ENCODE measurements around the gene NLK.
"Not testable (repeated sequence)": the region's sequence is repeated elsewhere in the genome, so short reads cannot be mapped to it uniquely, and the experiment has no call there.

Gene NLK

GRCh38 chr17:28180449-28180848, 138.0 kb downstream of the NLK start:
- Histone ChIP-seq H3K27me3 (ENCODE audit: control insufficient read depth in 2 of 2, insufficient read depth in 2 of 2, low read length in 2 of 2) (no peaks in the 10 kb centered on the region), H3K36me3 (ENCODE audit: control insufficient read depth in 2 of 2, insufficient read depth in 2 of 2, low read length in 2 of 2) (peaks cover 0 to 3% of the 10 kb centered on the region in 2 donors), H3K4me1 (ENCODE audit: control insufficient read depth in 2 of 2, insufficient read depth in 2 of 2, low read length in 2 of 2) (no peaks in the 10 kb centered on the region), H3K4me3 (ENCODE audit: low read length in 2 of 2) (no peak overlapping the region), H3K27ac (ENCODE audit: low read depth in 2 of 2, low read length in 2 of 2) (no peak overlapping the region), H3K9ac (ENCODE audit: low read depth in 1 of 2, low read length in 2 of 2) (no peak overlapping the region), H3K9me3 (ENCODE audit: control insufficient read depth in 2 of 2, low read length in 2 of 2) (no peaks in the 10 kb centered on the region)

GRCh38 chr17:28181568-28181967, 139.1 kb downstream of the NLK start:
- Histone ChIP-seq H3K27me3 (ENCODE audit: control insufficient read depth in 2 of 2, insufficient read depth in 2 of 2, low read length in 2 of 2) (no peaks in the 10 kb centered on the region), H3K27ac (ENCODE audit: low read depth in 2 of 2, low read length in 2 of 2) (no peak overlapping the region), H3K4me1 (ENCODE audit: control insufficient read depth in 2 of 2, insufficient read depth in 2 of 2, low read length in 2 of 2) (no peaks in the 10 kb centered on the region), H3K9ac (ENCODE audit: low read depth in 1 of 2, low read length in 2 of 2) (no peak overlapping the region), H3K36me3 (ENCODE audit: control insufficient read depth in 2 of 2, insufficient read depth in 2 of 2, low read length in 2 of 2) (peaks cover 0 to 12% of the 10 kb centered on the region in 2 donors), H3K9me3 (ENCODE audit: control insufficient read depth in 2 of 2, low read length in 2 of 2) (no peaks in the 10 kb centered on the region), H3K4me3 (ENCODE audit: low read length in 2 of 2) (no peak overlapping the region)

- H3K4me1 ChIP-seq (ENCODE audit: control insufficient read depth in 2 of 2, insufficient read depth in 2 of 2, low read length in 2 of 2): no peaks in the 10 kb centered on the region
- H3K9me3 ChIP-seq (ENCODE audit: control insufficient read depth in 2 of 2, low read length in 2 of 2): no peaks in the 10 kb centered on the region
- no peaks in the 10 kb centered on the region for H3K27me3 ChIP-seq (ENCODE audit: control insufficient read depth in 2 of 2, insufficient read depth in 2 of 2, low read length in 2 of 2)
- H3K27ac ChIP-seq (ENCODE audit: low read depth in 2 of 2, low read length in 2 of 2): no peak overlapping the region
- no peak overlapping the region for H3K4me3 ChIP-seq (ENCODE audit: low read length in 2 of 2)
- H3K36me3 ChIP-seq (ENCODE audit: control insufficient read depth in 2 of 2, insufficient read depth in 2 of 2, low read length in 2 of 2): peaks cover 0 to 14% of the 10 kb centered on the region in 2 donors
- H3K9ac ChIP-seq (ENCODE audit: low read depth in 1 of 2, low read length in 2 of 2): no peak overlapping the region
These were observed 140.1 kb downstream of the NLK start for GRCh38 chr17:28182559-28182958.

GRCh38 chr17:28185658-28186057, 143.2 kb downstream of the NLK start:
- no peaks in the 10 kb centered on the region for H3K9me3 ChIP-seq (ENCODE audit: control insufficient read depth in 2 of 2, low read length in 2 of 2)
- no peak overlapping the region for H3K4me3 ChIP-seq (ENCODE audit: low read length in 2 of 2)
- H3K9ac ChIP-seq (ENCODE audit: low read depth in 1 of 2, low read length in 2 of 2): no peak overlapping the region
- no peaks in the 10 kb centered on the region for H3K4me1 ChIP-seq (ENCODE audit: control insufficient read depth in 2 of 2, insufficient read depth in 2 of 2, low read length in 2 of 2)
- peaks cover 0 to 14% of the 10 kb centered on the region in 2 donors for H3K36me3 ChIP-seq (ENCODE audit: control insufficient read depth in 2 of 2, insufficient read depth in 2 of 2, low read length in 2 of 2)
- no peaks in the 10 kb centered on the region for H3K27me3 ChIP-seq (ENCODE audit: control insufficient read depth in 2 of 2, insufficient read depth in 2 of 2, low read length in 2 of 2)
- H3K27ac ChIP-seq (ENCODE audit: low read depth in 2 of 2, low read length in 2 of 2): no peak overlapping the region

GRCh38 chr17:28186472-28186871, 144.0 kb downstream of the NLK start:
- not testable (repeated sequence) for H3K4me1 ChIP-seq (ENCODE audit: control insufficient read depth in 2 of 2, insufficient read depth in 2 of 2, low read length in 2 of 2); H3K27ac ChIP-seq (ENCODE audit: low read depth in 2 of 2, low read length in 2 of 2); H3K27me3 ChIP-seq (ENCODE audit: control insufficient read depth in 2 of 2, insufficient read depth in 2 of 2, low read length in 2 of 2); H3K9ac ChIP-seq (ENCODE audit: low read depth in 1 of 2, low read length in 2 of 2); H3K4me3 ChIP-seq (ENCODE audit: low read length in 2 of 2); H3K9me3 ChIP-seq (ENCODE audit: control insufficient read depth in 2 of 2, low read length in 2 of 2)
- H3K36me3 ChIP-seq (ENCODE audit: control insufficient read depth in 2 of 2, insufficient read depth in 2 of 2, low read length in 2 of 2): peaks cover 0 to 14% of the 10 kb centered on the region in 2 donors

GRCh38 chr17:28187931-28188330, 145.5 kb downstream of the NLK start:
- no peaks in the 10 kb centered on the region for H3K4me1 ChIP-seq (ENCODE audit: control insufficient read depth in 2 of 2, insufficient read depth in 2 of 2, low read length in 2 of 2)
- H3K27ac ChIP-seq (ENCODE audit: low read depth in 2 of 2, low read length in 2 of 2): no peak overlapping the region
- peaks cover 0 to 20% of the 10 kb centered on the region in 2 donors for H3K36me3 ChIP-seq (ENCODE audit: control insufficient read depth in 2 of 2, insufficient read depth in 2 of 2, low read length in 2 of 2)
- H3K4me3 ChIP-seq (ENCODE audit: low read length in 2 of 2): no peak overlapping the region
- H3K9ac ChIP-seq (ENCODE audit: low read depth in 1 of 2, low read length in 2 of 2): no peak overlapping the region
- H3K9me3 ChIP-seq (ENCODE audit: control insufficient read depth in 2 of 2, low read length in 2 of 2): no peaks in the 10 kb centered on the region
- no peaks in the 10 kb centered on the region for H3K27me3 ChIP-seq (ENCODE audit: control insufficient read depth in 2 of 2, insufficient read depth in 2 of 2, low read length in 2 of 2)

GRCh38 chr17:28188841-28189263, 146.4 kb downstream of the NLK start:
- Histone ChIP-seq H3K27me3 (ENCODE audit: control insufficient read depth in 2 of 2, insufficient read depth in 2 of 2, low read length in 2 of 2) (no peaks in the 10 kb centered on the region), H3K36me3 (ENCODE audit: control insufficient read depth in 2 of 2, insufficient read depth in 2 of 2, low read length in 2 of 2) (peaks cover 0 to 26% of the 10 kb centered on the region in 2 donors), H3K4me1 (ENCODE audit: control insufficient read depth in 2 of 2, insufficient read depth in 2 of 2, low read length in 2 of 2) (no peaks in the 10 kb centered on the region), H3K27ac (ENCODE audit: low read depth in 2 of 2, low read length in 2 of 2) (no peak overlapping the region), H3K9me3 (ENCODE audit: control insufficient read depth in 2 of 2, low read length in 2 of 2) (no peaks in the 10 kb centered on the region), H3K4me3 (ENCODE audit: low read length in 2 of 2) (no peak overlapping the region), H3K9ac (ENCODE audit: low read depth in 1 of 2, low read length in 2 of 2) (no peak overlapping the region)

- Histone ChIP-seq H3K9me3 (ENCODE audit: control insufficient read depth in 2 of 2, low read length in 2 of 2) (no peaks in the 10 kb centered on the region), H3K4me1 (ENCODE audit: control insufficient read depth in 2 of 2, insufficient read depth in 2 of 2, low read length in 2 of 2) (no peaks in the 10 kb centered on the region), H3K36me3 (ENCODE audit: control insufficient read depth in 2 of 2, insufficient read depth in 2 of 2, low read length in 2 of 2) (peaks cover 3 to 29% of the 10 kb centered on the region in 2 donors), H3K4me3 (ENCODE audit: low read length in 2 of 2) (no peak overlapping the region), H3K9ac (ENCODE audit: low read depth in 1 of 2, low read length in 2 of 2) (no peak overlapping the region), H3K27me3 (ENCODE audit: control insufficient read depth in 2 of 2, insufficient read depth in 2 of 2, low read length in 2 of 2) (no peaks in the 10 kb centered on the region), H3K27ac (ENCODE audit: low read depth in 2 of 2, low read length in 2 of 2) (no peak overlapping the region)
These were observed 147.2 kb downstream of the NLK start for GRCh38 chr17:28189667-28190066.

- no peak overlapping the region for H3K27ac ChIP-seq (ENCODE audit: low read depth in 2 of 2, low read length in 2 of 2)
- H3K36me3 ChIP-seq (ENCODE audit: control insufficient read depth in 2 of 2, insufficient read depth in 2 of 2, low read length in 2 of 2): peaks cover 3 to 24% of the 10 kb centered on the region in 2 donors
- H3K4me1 ChIP-seq (ENCODE audit: control insufficient read depth in 2 of 2, insufficient read depth in 2 of 2, low read length in 2 of 2): no peaks in the 10 kb centered on the region
- H3K9ac ChIP-seq (ENCODE audit: low read depth in 1 of 2, low read length in 2 of 2): no peak overlapping the region
- no peak overlapping the region for H3K4me3 ChIP-seq (ENCODE audit: low read length in 2 of 2)
- no peaks in the 10 kb centered on the region for H3K9me3 ChIP-seq (ENCODE audit: control insufficient read depth in 2 of 2, low read length in 2 of 2)
- H3K27me3 ChIP-seq (ENCODE audit: control insufficient read depth in 2 of 2, insufficient read depth in 2 of 2, low read length in 2 of 2): no peaks in the 10 kb centered on the region
These were observed 148.5 kb downstream of the NLK start for GRCh38 chr17:28191018-28191417.

GRCh38 chr17:28193241-28193640, 150.8 kb downstream of the NLK start:
- H3K27ac ChIP-seq (ENCODE audit: low read depth in 2 of 2, low read length in 2 of 2): no peak overlapping the region
- no peaks in the 10 kb centered on the region for H3K4me1 ChIP-seq (ENCODE audit: control insufficient read depth in 2 of 2, insufficient read depth in 2 of 2, low read length in 2 of 2)
- no peaks in the 10 kb centered on the region for H3K9me3 ChIP-seq (ENCODE audit: control insufficient read depth in 2 of 2, low read length in 2 of 2)
- no peak overlapping the region for H3K4me3 ChIP-seq (ENCODE audit: low read length in 2 of 2)
- peaks cover 3 to 20% of the 10 kb centered on the region in 2 donors for H3K36me3 ChIP-seq (ENCODE audit: control insufficient read depth in 2 of 2, insufficient read depth in 2 of 2, low read length in 2 of 2)
- H3K27me3 ChIP-seq (ENCODE audit: control insufficient read depth in 2 of 2, insufficient read depth in 2 of 2, low read length in 2 of 2): no peaks in the 10 kb centered on the region
- H3K9ac ChIP-seq (ENCODE audit: low read depth in 1 of 2, low read length in 2 of 2): no peak overlapping the region

GRCh38 chr17:28194382-28194781, 151.9 kb downstream of the NLK start:
- Histone ChIP-seq H3K27ac (ENCODE audit: low read depth in 2 of 2, low read length in 2 of 2) (no peak overlapping the region), H3K4me1 (ENCODE audit: control insufficient read depth in 2 of 2, insufficient read depth in 2 of 2, low read length in 2 of 2) (no peaks in the 10 kb centered on the region), H3K9me3 (ENCODE audit: control insufficient read depth in 2 of 2, low read length in 2 of 2) (no peaks in the 10 kb centered on the region), H3K27me3 (ENCODE audit: control insufficient read depth in 2 of 2, insufficient read depth in 2 of 2, low read length in 2 of 2) (no peaks in the 10 kb centered on the region), H3K9ac (ENCODE audit: low read depth in 1 of 2, low read length in 2 of 2) (no peak overlapping the region), H3K4me3 (ENCODE audit: low read length in 2 of 2) (no peak overlapping the region), H3K36me3 (ENCODE audit: control insufficient read depth in 2 of 2, insufficient read depth in 2 of 2, low read length in 2 of 2) (peaks cover 3 to 20% of the 10 kb centered on the region in 2 donors)

Measured in mucosa of rectum (tissue), 2 donors.